ENCODE measurements around the gene DACH1.

DACH1 gene

DNA sequence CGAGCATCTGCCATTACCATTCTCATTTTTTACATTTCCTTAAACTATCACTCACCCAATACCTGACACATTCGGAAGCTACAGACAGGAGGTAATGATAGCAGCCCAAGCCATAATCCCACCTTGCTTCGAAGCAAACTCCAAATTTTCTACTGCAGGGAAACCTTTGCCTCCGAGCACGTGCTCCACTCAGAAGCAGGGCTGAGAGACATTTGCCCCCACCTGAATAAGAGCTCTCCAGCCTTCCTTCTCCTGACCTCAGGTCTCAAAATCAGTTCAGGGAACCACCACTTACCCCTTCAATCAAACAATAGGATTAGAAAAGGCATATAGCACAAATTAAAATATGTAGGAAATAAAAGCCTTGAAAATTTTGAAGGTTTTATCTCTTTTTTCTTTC is 2.3 kb upstream of the DACH1 start:
- no peak for DNase-seq (ENCODE audit: low read depth, low spot score)
- in situ Hi-C loops (cut with HindIII; ENCODE audit: low sequenced_read_pairs) = no loop called here
- no peak overlapping the region for H3K4me3 ChIP-seq (ENCODE audit: low read depth, low read length)
- TF ChIP-seq CTCF (IDR thresholded peaks at IDR 0.05; ENCODE audit: low read depth, low read length) = no peak

- in situ Hi-C loops (cut with HindIII; ENCODE audit: low sequenced_read_pairs) = no loop called here
- TF ChIP-seq CTCF (IDR thresholded peaks at IDR 0.05; ENCODE audit: low read depth, low read length) = no peak
- no peak for DNase-seq (ENCODE audit: low read depth, low spot score)
- peak overlapping the region; percentile 57 for H3K4me3 ChIP-seq (ENCODE audit: low read depth, low read length)
Measured at GRCh38 chr13:71866335-71867130, 471 bp downstream of the DACH1 start.

DNA sequence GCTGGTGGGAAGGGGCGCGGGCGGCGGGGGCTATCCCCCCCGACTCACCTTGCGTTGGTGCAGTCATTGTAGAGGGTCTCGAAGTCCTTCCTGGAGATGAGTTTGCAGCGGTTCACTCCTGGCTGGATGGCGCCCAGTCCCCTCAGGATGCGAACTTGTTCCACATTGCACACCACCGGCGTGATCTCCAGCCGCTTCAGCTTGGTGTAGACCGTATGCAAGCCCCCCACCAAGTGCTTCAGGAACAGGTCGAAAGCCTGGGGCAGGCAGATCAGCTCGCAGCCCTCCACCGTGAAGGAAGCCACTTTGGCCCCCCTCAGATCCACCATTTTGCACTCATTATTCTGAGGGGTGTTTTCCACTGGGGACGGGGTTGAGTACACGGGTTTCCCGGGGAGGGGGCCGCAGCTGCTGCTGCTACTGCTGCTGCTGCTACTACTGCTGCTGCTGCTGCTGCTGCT is 1.1 kb downstream of the DACH1 start:
- DNase-seq (ENCODE audit: low read depth, low spot score) = peak; percentile 12
- peak overlapping the region; percentile 43 for H3K4me3 ChIP-seq (ENCODE audit: low read depth, low read length)
- in situ Hi-C loops (cut with HindIII; ENCODE audit: low sequenced_read_pairs) = no loop called here
- no peak for TF ChIP-seq CTCF (IDR thresholded peaks at IDR 0.05; ENCODE audit: low read depth, low read length)

DNA sequence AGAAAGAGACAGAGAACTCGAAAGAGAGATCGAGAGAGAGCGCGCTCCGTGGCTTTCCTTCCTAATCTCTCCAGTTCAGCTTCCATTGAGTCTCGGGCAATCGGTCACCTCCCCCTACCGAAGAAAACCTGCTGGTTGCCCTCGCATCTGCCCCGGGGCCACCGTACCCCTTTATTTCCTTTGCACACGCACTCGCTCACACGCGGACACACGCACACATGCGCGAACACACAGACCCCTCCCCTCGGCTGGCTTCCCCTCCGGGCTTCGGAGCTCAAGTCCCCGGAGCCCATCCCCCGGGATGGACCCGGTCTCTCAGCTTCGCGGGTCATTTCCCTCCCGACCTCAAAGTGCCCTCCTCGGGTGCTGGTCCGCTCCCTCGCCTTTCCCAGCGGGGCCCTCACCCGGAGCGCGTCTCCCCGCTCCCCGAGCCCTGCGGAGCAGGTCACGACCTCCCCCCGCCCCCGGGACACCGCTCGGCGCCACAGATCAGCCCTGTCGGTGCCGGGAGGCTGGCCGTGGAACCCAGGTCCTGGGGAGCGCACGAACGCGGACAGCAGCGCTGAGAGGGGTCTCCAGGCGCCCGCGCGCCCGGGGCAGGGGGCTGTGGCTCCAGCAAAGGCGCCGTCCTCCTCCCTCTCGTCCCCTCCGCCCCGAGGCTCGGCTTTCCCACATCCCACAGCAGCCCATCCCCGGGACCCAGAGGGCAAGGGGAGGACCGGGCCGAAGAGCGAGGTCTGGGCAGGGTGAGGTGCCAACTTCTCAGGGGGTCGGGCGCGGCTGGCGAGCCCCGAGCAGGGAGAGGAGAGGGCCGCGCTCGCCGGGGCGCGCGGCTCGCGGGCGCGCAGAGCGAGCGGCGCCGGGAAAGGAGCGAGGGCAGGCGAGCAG is 1.8 kb downstream of the DACH1 start:
- DNase-seq (ENCODE audit: low read depth, low spot score) = peak; percentile 38
- in situ Hi-C loops (cut with HindIII; ENCODE audit: low sequenced_read_pairs) = no loop called here
- peak overlapping the region; percentile 43 for H3K4me3 ChIP-seq (ENCODE audit: low read depth, low read length)
- no peak for TF ChIP-seq CTCF (IDR thresholded peaks at IDR 0.05; ENCODE audit: low read depth, low read length)

GRCh38 chr13:71864094-71864985 is 2.7 kb downstream of the DACH1 start:
- no peak for TF ChIP-seq CTCF (IDR thresholded peaks at IDR 0.05; ENCODE audit: low read depth, low read length)
- DNase-seq (ENCODE audit: low read depth, low spot score) = peak; percentile 13
- in situ Hi-C loops (cut with HindIII; ENCODE audit: low sequenced_read_pairs) = no loop called here
- peak overlapping the region; percentile 43 for H3K4me3 ChIP-seq (ENCODE audit: low read depth, low read length)

Measured in astrocyte of the spinal cord (primary cell).